ENCODE data around the gene C1orf35.

Gene C1orf35

DNA sequence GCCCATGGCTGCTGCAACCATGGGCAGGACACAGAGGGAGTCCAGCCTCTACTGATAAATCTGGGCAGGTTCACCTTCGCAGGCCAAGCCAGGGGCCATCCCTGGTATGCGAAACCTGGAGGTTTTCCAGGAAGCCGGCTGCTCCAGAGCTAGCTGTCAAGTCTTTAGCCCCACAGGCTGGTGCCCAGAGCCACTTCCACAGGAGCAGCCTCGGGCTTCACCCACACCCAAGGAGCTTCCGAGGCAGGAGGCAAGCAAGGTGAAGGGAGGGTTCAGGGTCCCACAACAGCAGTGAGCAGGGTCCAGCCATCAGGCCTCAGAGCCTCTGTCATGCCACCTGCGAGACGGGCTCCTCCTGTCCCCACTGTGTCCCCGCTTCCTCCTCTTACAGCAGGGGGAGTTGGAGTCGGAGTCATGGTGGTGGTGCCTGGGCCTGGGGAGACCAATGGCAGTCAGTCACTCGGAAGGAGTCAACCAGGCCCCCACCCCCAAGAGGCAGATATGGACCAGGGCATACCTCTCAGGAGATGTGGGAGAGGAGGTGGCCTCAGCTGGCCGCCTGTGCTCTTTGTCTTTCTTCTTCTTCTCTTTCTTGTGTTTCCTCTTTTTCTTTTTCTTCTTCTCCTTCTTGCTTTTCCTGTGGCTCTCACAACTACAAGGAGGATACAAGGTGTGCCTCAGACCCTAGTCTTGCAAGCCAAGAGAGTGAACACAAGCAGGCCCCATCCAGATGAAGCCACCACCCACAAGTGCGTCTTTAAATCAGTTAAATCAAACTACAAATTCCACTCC lies 2.1 kb downstream of the C1orf35 start:
- peak overlapping the region in 1 of 2 donors; percentile 93 for H3K4me3 ChIP-seq (replicated peaks in 1 of 2; ENCODE audit: low read depth in 2 of 2, low read length in 2 of 2)
- TF ChIP-seq, protein P1, sequence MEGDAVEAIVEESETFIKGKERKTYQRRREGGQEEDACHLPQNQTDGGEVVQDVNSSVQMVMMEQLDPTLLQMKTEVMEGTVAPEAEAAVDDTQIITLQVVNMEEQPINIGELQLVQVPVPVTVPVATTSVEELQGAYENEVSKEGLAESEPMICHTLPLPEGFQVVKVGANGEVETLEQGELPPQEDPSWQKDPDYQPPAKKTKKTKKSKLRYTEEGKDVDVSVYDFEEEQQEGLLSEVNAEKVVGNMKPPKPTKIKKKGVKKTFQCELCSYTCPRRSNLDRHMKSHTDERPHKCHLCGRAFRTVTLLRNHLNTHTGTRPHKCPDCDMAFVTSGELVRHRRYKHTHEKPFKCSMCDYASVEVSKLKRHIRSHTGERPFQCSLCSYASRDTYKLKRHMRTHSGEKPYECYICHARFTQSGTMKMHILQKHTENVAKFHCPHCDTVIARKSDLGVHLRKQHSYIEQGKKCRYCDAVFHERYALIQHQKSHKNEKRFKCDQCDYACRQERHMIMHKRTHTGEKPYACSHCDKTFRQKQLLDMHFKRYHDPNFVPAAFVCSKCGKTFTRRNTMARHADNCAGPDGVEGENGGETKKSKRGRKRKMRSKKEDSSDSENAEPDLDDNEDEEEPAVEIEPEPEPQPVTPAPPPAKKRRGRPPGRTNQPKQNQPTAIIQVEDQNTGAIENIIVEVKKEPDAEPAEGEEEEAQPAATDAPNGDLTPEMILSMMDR (IDR thresholded peaks at IDR 0.05; ENCODE audit: low read depth, low read length) = no peak
- DNase-seq (ENCODE audit: low read depth in 2 of 2) = no peak

DNA sequence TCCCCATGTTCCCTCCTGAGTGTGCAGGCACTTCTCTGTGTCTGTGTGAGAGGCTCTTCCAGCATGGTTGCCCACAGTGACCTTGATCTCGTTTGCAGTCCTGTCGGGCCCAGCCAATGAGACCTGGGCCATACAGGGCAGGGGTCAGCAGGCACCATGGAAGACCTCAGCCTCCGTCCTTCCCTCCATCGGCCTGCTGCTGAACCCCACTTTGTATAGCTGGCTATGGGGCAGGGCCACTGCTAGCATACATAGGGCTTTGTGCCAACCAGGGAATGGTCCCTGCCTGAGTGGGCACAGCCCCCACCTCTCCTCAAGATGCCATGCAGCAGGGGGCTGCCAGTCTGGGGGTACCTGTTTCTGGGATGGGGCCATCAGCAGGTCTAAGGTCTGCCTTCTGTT lies 3.8 kb downstream of the C1orf35 start:
- no peak for DNase-seq (ENCODE audit: low read depth in 2 of 2)
- TF ChIP-seq, protein P1 (IDR thresholded peaks at IDR 0.05; ENCODE audit: low read depth, low read length) = no peak
- no peak overlapping the region for H3K4me3 ChIP-seq (replicated peaks in 1 of 2; ENCODE audit: low read depth in 2 of 2, low read length in 2 of 2)

- TF ChIP-seq, protein P1 (IDR thresholded peaks at IDR 0.05; ENCODE audit: low read depth, low read length) = no peak
- no peak overlapping the region for H3K4me3 ChIP-seq (replicated peaks in 1 of 2; ENCODE audit: low read depth in 2 of 2, low read length in 2 of 2)
- no peak for DNase-seq (ENCODE audit: low read depth in 2 of 2)
Observed at GRCh38 chr1:228098323-228098931, 4.7 kb downstream of the C1orf35 start.

DNA sequence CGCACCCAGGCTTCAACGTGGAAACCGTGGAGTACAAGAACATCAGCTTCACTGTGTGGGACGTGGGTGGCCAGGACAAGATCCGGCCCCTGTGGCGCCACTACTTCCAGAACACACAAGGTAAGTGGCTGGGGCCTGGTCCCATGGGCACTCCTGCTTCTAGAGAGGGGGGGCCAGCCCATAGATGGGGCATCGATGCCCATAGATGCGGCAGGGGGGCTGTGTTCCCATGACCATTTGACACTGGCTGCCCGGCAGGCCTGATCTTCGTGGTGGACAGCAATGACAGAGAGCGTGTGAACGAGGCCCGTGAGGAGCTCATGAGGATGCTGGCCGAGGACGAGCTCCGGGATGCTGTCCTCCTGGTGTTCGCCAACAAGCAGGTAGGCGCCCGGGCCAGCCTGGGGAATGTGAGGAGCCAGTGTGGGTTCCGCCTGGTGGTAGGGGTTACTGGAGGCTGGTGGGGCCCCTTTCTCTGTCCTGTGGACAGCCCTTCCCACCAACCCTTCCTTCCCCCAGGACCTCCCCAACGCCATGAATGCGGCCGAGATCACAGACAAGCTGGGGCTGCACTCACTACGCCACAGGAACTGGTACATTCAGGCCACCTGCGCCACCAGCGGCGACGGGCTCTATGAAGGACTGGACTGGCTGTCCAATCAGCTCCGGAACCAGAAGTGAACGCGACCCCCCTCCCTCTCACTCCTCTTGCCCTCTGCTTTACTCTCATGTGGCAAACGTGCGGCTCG lies 5.6 kb downstream of the C1orf35 start:
- H3K4me3 ChIP-seq (replicated peaks in 1 of 2; ENCODE audit: low read depth in 2 of 2, low read length in 2 of 2) = no peak overlapping the region
- DNase-seq (ENCODE audit: low read depth in 2 of 2) = no peak
- TF ChIP-seq, protein P1 (IDR thresholded peaks at IDR 0.05; ENCODE audit: low read depth, low read length) = no peak

GRCh38 chr1:228096416-228097332 lies 6.5 kb downstream of the C1orf35 start:
- DNase-seq (ENCODE audit: low read depth in 2 of 2) = no peak
- H3K4me3 ChIP-seq (replicated peaks in 1 of 2; ENCODE audit: low read depth in 2 of 2, low read length in 2 of 2) = no peak overlapping the region
- TF ChIP-seq, protein P1 (IDR thresholded peaks at IDR 0.05; ENCODE audit: low read depth, low read length) = no peak

- TF ChIP-seq, protein P1 (IDR thresholded peaks at IDR 0.05; ENCODE audit: low read depth, low read length) = no peak
- no peak overlapping the region for H3K4me3 ChIP-seq (replicated peaks in 1 of 2; ENCODE audit: low read depth in 2 of 2, low read length in 2 of 2)
- peak in 1 of 2 donors; percentile 29 for DNase-seq (ENCODE audit: low read depth in 2 of 2)
Observed at GRCh38 chr1:228095938-228096337, 7.2 kb downstream of the C1orf35 start.
